Hematopoietic multipotent progenitor cell (in vitro differentiated cells): ENCODE results near the gene ZNF646. TPM values are rescaled to one million over a fixed set of nuclear protein-coding genes. Genes with fewer than 3 reads are reported as not detected.

Source experiments
- DNase-seq, 3 donors: peaks; one replicate each; pipeline ENCODE4 v3.0.0-alpha.2; 2011 to 2015; ENCODE audit warnings: low read depth in 2 of 3, low spot score in 2 of 3
- total RNA-seq: library from RNA; depleted of rRNA; stranded (reverse); fragments of >200 nt; gene quantifications from one replicate; pipeline ENCODE4 v1.2.3, GENCODE V29; 2012

The ZNF646 gene
- total RNA-seq, 1 donor = 40.4 TPM

- DNase-seq = peak in 1 of 3 donors; percentile 9
Measured at GRCh38 chr16:31063843-31064611, 10.2 kb upstream of the ZNF646 start.

GRCh38 chr16:31064882-31065461 lies 9.2 kb upstream of the ZNF646 start:
- DNase-seq = peak in 1 of 3 donors; percentile 13

- DNase-seq = no peak
Measured at GRCh38 chr16:31067342-31067741, 6.9 kb upstream of the ZNF646 start.

GRCh38 chr16:31071861-31072260 lies 2.4 kb upstream of the ZNF646 start:
- DNase-seq = no peak

- no peak for DNase-seq
Measured at GRCh38 chr16:31072540-31073141, 1.6 kb upstream of the ZNF646 start.

GRCh38 chr16:31073142-31073969 lies 866 bp upstream of the ZNF646 start:
- peak; percentile 71 to 86 (median 84) for DNase-seq

GRCh38 chr16:31074814-31075183 lies 577 bp downstream of the ZNF646 start:
- DNase-seq = no peak

GRCh38 chr16:31076319-31076718 lies 2.1 kb downstream of the ZNF646 start:
- DNase-seq = no peak

- DNase-seq = no peak
Measured at GRCh38 chr16:31077024-31077423, 2.8 kb downstream of the ZNF646 start.

GRCh38 chr16:31077592-31078396 lies 3.6 kb downstream of the ZNF646 start:
- no peak for DNase-seq

- no peak for DNase-seq
Measured at GRCh38 chr16:31078597-31079341, 4.5 kb downstream of the ZNF646 start.

GRCh38 chr16:31079342-31079944 lies 5.2 kb downstream of the ZNF646 start:
- no peak for DNase-seq

GRCh38 chr16:31080035-31080629 lies 5.9 kb downstream of the ZNF646 start:
- no peak for DNase-seq

GRCh38 chr16:31080756-31081419 lies 6.7 kb downstream of the ZNF646 start:
- DNase-seq = no peak

GRCh38 chr16:31081428-31082351 lies 7.5 kb downstream of the ZNF646 start:
- DNase-seq = no peak

GRCh38 chr16:31082368-31083045 lies 8.3 kb downstream of the ZNF646 start:
- DNase-seq = no peak

- no peak for DNase-seq
Measured at GRCh38 chr16:31083081-31083480, 8.9 kb downstream of the ZNF646 start.
